CD1c-positive myeloid dendritic cell (primary cell): ENCODE measurements around the gene ALLC.
"Not testable (repeated sequence)": the region's sequence is repeated elsewhere in the genome, so short reads cannot be mapped to it uniquely, and the experiment has no call there.

ENCODE experiments used
- DNase-seq: peaks from one replicate; pipeline ENCODE4 v3.0.0-alpha.2; 2016; ENCODE audit errors: extremely low spot score

The ALLC gene

DNA sequence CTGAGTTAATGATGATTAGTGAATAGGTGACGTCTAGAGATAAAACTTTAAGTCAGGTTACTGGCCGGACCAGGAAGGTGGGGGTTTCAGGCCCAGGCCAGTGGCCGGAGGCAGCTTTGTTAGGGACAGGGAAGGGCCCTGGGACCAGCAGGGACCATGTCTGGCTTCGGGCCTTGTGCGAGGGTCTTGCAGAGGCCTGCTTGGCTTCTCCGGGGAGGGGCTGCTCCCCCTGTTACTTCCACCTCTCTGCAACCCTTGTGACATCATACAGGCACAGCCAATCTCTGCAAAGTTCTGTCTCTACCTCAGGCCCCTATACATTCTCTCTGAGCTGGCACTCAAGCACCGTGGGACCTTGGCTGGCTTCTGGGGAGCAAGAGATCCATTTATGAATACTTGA, at the start of gene ALLC:
TSS of gene ALLC (plus strand) at position 320 of the 400 bp plus-strand sequence. CDS start 12,958 bp downstream, outside the sequence.
- DNase-seq, result no peak

DNA sequence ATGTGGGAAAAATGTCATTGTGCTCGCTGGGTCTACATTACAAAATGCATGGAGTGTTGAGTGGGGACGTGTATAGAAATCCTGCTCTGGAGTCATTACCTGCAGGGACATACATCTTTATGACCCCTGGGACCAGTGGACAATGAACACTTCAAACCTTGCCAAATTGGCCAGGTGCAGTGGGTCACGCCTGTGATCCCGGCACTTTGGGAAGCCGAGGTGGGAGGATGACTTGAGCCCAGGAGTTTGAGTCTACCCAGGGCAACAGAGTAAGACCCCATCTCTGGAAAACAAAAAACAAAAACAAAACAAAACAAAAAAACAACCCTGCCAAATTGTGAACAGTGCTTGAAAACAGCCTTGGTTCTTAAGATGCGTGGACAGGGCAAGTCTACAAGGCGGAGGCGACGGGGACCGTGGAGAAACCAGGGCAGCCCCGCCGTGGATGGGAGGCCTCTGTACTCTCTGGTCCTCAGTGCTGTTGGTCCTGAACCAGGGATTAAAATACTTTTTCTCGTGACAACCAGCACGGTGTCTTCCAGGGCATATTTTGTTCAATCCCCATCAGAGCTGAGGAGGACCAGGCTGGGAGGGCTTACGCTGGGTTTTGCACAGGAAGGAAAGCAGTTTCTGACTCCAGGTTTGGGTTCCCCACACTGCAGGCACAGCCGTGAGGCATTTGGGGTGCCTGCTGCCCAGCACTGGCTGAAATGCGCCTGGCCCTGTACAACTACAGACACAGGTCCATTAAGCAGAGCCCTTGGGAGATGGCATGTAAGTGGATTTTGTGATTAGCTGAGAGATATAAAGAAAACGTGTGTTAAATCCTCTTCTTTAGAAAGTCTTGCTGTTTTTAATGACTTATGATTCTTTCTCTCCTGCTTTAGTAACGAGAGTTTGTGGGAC, 49.4 kb upstream of the ALLC start:
- no peak for DNase-seq

DNA sequence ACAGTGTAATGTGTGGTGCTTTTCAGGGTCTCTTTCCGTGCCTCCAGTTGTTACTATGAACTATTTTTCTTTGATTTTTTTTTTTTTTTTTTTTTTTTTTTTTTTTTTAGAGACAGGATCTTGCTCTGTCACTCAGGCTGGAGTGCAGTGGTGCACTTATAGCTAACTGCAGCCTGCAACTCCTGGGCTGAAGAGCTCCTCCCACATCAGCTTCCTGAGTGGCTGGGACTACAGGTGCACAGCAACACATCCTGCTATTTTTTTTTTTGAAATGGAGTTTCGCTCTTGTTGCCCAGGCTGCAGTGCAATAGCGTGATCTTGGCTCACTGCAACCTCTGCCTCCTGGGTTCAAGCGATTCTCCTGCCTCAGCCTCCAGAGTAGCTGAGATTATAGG, 48.7 kb upstream of the ALLC start:
- not testable (repeated sequence) for DNase-seq

DNA sequence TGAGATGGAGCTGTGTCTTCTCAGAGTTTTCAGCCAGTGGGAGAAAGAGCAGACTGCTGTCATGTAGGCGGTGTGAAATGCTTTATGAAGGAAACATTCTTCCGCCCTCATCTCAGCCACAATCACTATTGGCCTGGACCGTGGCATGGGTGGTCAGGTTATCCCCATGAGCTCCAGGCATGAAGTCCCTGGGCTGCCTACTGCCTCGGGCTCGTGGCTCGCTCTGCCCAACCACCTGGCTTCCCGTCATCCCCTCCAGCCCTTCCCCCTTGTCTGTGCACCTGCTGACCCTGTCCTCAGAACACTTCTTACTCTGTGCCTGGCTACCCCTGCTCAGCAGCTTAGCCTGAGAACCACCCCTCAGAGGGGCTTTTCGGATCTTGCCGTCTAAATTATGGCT, 47.6 kb upstream of the ALLC start:
- DNase-seq, result no peak

DNA sequence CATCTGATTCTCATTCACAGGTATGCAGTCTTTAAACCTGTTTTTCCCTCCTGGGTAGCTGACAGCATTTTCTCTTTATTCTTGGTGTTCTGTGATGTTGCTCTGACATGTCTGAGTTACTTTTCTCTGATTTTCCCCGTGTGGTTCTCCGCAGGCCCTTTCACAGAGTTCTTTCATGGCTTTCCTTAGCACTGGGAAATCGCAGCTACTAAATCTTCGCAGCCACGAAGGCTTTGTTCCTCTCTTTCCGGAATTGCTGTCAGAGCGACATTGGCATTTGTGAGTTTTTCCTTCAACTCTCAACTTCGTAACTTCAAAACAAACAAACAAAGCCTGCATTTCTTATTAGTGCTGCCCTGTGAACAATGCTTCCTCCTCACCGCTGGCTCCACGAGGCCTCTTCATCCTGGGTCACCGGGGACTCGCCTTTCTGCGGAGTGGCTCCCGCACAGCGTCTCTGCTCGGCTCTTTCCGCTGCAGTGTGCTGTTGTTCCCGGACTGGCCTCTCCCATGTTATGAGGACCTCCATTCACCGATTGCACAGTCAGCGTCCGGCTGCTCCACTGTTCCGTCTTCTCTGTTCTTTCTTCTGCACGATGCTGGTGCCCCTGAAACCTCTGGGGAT, 47.0 kb upstream of the ALLC start:
- DNase-seq, result no peak

DNA sequence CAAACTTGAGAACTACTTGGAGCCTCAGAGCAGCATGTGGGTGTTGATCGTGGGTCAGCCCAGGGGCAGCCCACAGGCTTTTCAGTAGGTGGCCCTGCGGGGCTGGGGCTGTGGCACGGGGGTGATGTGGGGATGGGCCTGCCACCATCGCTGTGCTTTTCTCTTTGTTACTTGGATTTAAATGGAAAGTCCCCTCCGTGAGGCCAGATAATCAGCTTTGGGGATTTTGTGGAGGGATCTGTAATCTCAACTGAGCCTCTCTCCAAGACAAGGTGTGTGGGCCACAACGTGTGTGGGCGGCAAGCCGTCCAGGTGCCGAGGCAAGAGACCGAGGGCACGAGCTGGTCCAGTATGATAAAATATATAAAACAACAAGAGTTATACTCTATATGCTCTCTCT, 46.4 kb upstream of the ALLC start:
- DNase-seq, result no peak

DNA sequence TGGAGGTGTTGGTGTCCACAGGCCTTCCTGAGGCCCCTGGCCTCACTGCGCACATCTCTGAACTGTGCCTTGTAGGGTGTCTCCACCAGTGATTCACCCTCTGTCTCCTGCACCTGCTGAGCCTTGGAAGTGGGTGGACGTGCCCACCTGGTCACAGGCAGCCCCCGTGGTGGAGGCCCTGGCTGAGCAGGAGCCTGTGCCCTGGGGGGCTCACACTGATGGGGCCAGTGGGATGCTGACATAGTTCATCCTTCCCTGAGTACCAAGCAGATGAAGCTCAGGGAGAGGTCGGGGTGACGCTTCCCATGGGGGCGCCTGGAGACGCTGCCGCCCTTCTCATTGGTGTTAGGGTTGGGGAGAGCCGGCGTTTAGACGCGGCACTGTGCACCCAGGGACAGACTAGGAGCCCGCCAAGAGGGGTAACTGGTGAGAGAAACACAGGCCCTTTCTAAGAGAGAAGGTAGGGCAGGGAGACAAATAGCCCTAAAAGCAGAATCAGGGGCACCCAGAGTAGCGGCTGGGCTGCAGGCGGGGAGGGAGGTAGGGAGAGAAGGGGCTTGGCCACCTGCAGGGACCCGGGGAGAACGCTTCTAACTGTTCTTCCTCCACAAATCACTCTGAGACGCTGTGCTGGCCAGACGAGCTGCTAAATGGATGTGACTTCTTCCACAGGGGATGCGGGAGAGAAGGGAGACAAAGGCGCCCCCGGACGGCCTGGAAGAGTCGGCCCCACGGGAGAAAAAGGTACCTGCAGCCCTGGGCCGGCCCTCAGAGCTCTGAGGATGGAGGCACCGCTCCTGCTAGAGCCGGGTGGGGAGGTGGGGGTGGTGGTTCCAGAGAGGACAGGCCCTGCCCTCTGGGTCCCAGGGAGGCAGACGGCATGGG, 45.1 kb upstream of the ALLC start:
- no peak for DNase-seq

DNA sequence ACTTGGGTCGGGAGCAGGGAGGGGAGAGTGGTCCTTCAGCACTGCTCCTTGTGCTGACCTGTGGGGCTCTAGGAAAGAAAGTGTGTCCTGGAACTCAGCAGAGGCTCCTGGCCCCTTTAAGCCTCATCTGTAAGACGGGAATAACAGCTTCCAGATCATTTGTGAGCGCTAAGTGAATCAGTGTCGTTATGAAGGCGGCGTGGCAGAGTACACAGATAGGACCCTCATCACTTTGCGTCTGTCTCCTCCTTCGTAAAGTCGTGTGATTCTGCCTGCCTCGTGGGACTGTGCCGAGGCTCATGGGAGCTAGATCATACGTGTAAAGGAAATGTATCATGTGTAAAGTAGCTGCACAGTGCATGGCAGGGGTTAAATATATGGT, 44.5 kb upstream of the ALLC start:
- DNase-seq, result no peak

DNA sequence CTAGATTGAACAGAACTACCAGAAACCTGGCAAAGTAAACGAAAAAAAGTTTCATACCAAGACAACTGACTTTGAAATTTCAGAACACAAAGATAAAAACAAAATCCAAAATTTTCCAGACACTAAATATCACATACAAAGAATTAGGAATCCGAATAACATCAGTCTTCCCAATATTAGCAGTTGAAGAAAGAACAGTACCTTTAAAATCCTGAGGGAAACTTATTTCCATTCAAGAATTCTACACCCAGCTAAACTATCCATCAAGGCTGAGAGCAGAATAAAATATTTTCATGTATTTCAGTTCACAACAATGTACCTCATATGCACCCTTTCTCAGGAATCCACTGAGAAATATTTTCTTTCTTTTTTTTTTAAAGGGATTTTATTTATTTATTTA, 43.3 kb upstream of the ALLC start:
- not testable (repeated sequence) for DNase-seq

DNA sequence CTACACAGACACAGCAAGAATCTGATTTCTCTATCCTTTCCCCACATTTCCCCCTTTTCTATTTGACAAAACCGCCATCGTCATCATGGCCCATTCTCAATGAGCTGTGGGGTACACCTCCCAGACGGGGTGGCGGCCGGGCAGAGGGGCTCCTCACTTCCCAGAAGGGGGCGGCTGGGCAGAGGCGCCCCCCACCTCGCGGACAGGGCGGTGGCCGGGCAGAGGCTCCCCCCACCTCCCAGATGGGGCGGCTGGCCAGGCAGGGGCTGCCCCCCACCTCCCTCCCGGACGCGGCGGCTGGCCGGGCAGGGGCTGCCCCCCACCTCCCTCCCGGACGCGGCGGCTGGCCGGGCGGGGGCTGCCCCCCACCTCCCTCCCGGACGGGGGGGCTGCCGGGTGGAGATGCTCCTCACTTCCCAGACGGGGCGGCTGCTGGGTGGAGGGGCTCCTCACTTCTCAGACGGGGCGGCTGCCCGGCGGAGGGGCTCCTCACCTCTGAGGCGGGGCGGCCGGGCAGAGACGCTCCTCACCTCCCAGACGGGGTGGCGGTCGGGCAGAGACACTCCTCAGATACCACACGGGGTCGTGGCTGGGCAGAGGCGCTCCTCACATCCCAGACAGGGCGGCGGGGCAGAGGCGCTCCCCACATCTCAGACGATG, 42.3 kb upstream of the ALLC start:
- not testable (repeated sequence) for DNase-seq

DNA sequence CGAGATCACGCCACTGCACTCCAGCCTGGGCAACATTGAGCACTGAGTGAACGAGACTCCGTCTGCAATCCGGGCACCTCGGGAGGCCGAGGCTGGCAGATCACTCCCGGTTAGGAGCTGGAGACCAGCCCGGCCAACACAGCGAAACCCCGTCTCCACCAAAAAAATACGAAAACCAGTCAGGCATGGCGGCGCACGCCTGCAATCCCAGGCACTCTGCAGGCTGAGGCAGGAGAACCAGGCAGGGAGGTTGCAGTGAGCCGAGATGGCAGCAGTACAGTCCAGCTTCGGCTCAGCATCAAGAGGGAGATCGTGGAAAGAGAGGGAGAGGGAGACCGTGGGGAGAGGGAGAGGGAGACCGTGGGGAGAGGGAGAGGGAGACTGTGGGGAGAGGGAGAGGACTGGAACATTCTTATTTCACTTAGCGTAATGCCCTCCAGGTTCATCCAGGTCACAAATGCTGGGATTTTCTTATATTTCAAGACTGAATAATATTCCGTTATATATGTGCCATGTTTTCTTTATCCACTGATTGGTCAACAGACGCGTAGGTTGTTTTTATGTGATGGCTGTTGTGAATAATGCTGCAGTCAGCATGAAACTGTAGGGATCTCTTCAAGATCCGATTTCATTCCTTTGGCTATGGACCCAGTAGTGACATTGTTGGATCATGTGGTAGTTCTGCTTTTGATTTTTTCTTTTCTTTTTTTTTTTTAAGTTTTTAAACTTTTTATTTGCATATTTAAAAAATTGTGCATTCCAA, 41.4 kb upstream of the ALLC start:
- DNase-seq, result not testable (repeated sequence)

DNA sequence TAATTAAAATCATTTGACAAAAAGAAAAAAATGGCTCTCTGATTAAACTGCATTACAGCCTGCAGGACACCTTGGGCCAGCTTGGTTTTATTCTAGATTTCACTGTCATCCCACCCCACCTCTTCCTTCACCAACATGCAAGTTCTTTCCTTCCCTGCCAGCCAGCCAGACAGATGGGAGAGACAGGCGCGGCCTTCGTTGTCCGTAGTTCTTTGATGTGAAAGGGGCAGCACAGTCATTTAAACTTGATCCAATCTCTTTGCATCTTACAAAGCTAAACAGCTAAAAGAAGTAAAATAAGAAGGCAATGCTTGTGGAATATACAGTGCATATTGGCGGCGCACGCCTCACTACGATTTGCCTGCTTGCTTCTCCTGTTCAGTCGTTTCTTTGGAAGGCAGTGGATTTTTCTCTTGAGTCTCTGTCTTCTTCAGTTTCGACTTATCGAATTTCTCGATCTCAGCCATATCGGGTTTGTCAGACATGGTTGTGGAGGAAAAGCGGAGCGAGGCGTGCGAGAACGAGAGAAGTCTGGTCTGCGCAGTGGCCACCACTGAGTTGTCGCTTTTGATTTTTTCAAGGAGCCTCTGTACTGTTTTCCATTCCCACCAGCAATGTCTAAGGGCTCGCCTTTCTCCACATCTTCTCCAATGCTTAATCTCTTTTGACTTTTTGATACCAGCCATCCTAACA, 40.7 kb upstream of the ALLC start:
- DNase-seq, result no peak

DNA sequence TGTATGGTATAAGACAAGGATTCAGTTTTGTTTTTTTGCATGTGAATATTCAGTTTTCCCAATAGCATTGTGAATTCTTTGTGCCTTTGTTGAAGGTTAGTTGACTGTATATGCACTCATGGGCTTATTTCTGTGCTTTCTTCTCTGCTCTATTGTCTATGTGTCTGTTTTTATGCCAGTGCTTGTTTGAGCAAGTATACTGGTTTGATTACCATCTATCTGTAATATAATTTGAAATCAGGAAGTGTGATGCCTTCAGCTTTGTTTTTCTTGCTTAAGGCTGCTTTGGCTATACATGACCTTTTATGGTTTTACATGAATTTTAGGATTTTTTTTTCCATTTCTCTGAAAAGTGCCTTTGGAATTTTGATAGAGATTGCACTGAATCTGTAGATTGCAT, 39.6 kb upstream of the ALLC start:
- no peak for DNase-seq

DNA sequence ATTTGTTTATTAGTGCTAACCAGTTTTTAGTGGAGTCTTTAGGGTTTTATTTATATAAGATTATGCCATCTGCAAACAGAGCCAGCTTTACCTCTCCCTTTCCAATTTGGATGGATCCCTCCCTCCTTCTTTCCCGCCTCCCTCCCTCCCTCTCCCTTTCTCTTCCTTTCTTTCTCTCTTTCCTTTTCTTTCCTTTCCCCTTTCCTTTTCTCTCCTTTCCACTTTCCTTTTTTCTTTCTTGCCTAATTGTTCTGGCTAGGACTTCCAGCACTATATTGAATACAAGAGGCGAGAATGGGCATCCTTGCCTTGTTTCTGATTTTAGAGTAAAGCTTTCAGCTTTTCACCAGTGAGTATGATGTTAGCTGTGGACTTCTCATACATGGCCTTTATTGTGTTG, 39.0 kb upstream of the ALLC start:
- no peak for DNase-seq

DNA sequence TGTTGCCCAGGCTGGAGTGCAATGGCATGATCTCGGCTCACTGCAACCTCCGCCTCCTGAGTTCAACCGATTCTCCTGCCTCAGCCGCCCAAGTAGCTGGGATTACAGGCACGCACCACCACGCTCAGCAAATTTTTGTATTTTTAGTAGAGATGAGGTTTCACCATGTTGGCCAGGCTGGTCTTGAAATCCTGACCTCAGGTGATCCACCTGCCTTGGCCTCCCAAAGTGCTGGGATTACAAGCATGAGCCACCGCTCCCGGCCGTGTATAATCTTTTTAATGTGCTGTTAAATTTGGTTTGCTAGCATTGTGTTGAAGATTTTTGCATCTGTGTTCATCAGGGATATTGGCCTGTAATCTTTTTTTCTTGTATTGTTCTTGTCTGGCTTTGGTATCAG, 38.3 kb upstream of the ALLC start:
- not testable (repeated sequence) for DNase-seq

DNA sequence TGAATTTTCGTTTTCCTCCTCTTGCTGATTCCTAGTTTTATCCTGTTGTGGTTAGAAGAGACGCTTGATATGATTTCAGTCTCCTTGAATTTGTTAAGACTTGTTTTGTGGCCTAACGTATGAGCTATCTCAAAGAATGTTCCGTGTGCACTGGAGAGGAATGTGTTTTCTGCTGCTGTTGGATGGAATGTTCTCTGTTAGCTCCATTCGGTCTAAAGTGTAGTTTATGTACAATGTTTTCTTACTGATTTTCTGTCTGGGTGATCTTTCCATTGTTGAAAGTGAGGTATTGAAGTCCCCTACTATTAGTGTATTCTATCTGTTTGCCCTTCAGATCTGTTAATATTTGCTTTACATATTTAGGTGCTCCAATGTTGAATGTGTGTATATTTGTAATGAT, 37.2 kb upstream of the ALLC start:
- DNase-seq, result no peak

DNA sequence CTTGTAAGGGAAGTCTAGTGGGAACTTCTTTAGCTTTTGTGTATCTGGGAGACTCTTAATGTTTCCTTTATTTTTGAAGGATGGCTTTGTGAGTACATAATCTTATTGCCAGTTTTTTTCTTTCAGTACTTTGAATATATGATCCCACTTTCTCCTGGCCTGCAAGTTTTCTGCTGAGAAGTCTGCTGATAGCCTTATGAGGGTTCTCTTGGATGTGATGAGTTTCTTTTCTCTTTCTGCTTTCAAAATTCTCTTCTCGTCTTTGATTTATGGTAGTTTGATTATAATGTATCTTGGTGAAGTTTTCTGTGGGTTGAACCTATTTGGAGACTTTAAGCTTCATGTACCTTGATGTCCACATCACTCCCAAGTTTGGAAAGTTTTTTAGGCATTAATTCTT, 35.0 kb upstream of the ALLC start:
- DNase-seq, result no peak

DNA sequence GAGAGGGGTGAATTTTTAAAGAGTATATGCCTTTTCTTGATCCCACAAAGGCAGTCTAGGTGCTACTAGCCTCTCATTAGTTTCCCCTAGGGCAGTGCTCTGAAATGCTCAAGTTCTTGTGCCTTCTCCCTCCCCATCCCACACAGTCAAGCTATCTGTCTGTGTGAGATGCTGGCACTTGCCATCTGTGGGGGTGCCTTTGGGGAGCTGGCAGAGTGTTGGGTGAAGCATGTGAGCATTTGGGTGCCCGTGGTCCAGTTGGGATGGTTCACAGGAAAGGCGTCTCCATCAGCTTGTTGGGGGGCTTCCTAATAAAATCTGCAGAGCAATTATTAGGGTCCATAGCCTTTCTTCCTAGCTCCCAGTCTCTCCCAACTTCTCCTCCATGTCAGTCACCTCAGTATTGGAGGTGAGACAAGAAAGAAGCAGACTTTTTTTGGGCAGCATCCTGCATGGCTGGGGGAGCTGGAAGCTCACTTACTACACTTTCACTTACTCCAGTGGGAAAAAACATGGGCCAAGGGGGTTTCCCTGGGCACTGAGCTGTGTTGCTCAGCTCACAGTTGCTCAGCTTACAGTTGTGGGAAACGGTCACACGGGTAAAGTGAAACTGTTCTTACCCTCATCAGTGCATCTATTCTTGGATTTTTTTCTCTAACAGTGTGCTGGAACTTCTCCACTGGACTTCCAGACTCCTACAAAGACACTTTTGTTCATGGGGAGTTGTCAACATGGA, 33.8 kb upstream of the ALLC start:
- DNase-seq, result no peak

DNA sequence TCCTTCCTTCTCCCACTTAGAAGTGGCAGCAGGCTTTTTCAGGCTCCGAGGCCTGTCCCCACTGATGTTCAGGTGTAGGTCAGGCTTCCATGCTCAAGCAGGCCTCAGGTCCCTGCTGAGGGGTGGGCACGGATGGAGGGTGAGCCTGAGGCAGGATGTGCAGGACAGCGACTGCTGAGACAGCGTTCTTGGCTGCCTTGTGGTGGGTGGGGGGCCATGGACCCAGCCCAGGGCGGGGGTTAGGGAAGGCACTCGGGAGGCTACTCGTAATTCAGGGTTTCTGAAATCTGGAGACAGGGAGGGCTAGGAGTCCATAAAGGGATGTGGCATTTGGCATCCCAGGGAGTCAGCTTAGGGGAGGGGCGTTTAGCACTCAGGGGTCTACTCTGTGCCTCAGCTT, 32.8 kb upstream of the ALLC start:
- no peak for DNase-seq
